NCI-H82 treated with DMSO at 0.1 percent for 48 hours (cell line): Measurements from ENCODE around the gene ZFP3.
"Not testable (repeated sequence)": the region's sequence is repeated elsewhere in the genome, so short reads cannot be mapped to it uniquely, and the experiment has no call there.

Experiments
- DNase-seq: peaks from one replicate; lab custom pipeline; 2025; ENCODE audit not compliant: unreplicated experiment; lab: John Stamatoyannopoulos, UW

ZFP3 gene

DNA sequence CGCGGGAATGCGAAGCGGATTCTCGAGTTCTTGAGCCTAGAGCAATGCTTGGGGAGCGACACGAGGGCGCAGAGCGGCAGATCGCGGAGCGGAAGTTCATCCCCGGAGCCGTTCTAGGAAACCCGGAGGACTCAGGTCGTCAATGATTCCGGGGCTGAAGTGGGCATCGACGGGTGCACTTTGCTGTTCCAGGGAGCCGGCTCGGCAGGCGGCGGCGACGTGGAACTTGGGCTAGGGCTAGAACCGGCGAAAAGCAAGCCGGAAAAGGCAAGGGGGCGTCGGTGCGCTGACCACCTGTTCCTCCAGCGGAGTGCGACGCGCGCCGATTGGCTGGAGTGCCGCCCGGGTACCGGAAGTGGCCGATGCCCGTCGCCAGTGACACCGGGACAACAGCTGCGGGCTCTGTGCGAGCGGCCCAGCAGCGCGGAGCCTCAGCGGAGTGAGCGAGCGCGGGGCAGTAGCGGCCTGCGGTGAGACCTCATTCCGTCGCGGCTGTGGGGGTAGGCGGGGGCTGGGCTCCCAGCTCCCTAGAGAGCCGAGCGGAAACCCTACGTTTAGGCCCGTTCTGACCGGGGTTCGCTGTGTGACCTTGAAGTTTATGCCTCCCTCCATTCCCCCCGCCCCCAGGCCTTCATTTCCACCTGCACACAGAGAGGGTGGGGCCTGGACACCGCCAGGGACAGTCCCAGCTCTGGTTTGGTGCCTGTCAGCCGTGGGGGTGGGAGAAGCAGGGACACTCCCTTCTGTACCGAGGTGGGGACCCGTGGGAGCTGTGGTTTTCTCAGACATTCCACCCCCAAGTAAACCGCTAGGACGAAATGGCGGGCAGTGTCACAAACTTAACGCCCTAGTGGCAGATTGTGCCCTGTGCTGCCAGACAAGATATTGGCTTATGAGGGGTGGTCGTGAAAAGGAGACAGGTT, at the start of gene ZFP3:
Gene ZFP3, plus strand, starts transcription at position 362 of the 923 bp plus-strand sequence. CDS start 13,038 bp downstream, outside the sequence.
- DNase-seq: peak; percentile 77

- not testable (repeated sequence) for DNase-seq
These were observed 48.1 kb upstream of the ZFP3 start for GRCh38 chr17:5030168-5030567.

DNA sequence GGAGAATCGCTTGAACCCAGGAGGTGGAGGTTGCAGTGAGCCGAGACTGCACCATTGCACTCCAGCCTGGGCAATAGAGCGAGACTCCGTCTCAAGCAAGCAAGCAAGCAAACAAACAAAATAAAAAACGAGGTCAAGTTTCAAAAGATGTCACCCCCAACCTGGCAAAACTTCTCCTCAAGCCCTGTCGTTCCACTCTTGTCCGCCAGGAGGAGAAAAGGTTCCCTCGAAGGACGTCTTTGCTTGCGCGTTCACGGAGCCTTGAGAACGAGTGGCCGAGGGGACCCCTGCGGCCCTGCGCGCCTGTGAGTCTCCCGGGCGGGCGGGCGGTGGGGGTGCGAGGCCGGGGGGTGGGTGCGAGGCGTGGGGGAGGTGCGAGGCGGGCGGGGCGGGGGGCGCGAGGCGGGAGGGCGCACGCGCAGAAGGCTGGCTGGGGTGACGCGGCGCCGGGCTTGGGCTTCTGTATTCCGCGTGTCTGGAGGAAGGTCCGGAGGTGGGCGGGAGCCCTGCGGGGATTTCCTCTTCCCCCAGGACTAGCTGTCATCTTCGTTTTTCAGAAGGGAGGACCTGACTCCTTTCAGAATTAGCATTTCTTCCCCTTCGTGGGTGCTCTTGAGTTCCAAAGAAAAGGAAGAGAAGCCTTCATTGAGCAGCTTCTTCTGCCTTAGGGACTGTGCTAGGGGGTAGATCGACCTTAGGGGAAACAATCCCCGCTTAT, 46.7 kb upstream of the ZFP3 start:
- peak; percentile 68 for DNase-seq

GRCh38 chr17:5032865-5033264, 45.4 kb upstream of the ZFP3 start:
- DNase-seq: no peak

DNA sequence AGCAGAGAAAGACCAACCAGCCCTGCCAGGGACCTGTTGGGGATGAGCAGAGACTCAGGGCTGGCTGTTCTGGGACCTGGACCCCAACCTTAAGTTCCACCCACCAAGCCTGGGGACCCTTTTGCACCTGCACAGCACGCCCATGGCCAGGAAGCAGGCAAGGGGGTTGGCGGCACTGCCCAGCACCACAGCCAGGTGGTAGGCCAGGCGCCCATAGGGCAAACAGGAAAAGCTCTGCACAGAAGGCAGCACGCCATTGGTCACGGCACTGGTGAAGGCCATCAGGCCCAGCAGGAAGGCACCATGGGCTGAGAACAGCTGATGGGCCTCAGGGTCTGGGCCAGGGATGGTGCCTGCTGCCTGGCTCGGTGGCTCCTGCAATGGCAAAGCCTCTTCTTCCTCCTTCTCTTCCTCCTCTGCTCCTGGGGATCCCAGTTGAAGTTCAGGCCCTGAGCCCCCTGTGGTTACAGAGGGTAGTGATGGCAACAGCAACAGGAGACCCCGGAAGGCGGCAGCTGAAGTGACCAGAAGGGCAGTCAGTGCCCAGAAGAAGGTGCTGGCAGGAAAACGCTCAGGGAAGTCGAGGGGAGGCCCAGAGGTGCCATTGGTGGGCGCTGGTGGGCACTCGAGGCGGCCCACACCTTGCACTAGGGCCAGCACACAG, 44.8 kb upstream of the ZFP3 start:
- DNase-seq: no peak

DNA sequence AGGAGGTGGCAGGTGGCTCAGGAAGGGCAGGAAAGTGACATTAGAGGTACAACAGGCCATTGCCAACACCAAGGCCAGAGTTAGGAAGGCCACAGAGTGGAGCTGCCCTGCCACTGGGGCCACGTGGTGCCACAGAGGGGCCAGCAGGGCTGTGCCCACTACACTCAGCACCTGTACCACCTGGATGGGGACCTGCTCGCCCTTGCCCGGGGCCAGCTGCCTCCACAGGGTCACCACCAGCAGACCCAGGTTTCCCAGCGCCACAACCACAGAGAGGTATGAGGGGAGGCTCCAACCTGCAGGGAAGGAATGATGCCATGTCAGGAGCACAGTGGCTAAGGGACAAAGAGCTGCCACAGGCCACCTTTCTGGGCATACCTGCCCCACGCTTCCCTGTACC, 44.2 kb upstream of the ZFP3 start:
- no peak for DNase-seq

- no peak for DNase-seq
These were observed 43.6 kb upstream of the ZFP3 start for GRCh38 chr17:5034651-5035050.

- no peak for DNase-seq
These were observed 43.0 kb upstream of the ZFP3 start, which contains the start of gene SLC52A1 for GRCh38 chr17:5035315-5035714. TSS of gene SLC52A1 (minus strand) at chr17:5035426. CDS start at chr17:5034606, 820 bp downstream.

DNA sequence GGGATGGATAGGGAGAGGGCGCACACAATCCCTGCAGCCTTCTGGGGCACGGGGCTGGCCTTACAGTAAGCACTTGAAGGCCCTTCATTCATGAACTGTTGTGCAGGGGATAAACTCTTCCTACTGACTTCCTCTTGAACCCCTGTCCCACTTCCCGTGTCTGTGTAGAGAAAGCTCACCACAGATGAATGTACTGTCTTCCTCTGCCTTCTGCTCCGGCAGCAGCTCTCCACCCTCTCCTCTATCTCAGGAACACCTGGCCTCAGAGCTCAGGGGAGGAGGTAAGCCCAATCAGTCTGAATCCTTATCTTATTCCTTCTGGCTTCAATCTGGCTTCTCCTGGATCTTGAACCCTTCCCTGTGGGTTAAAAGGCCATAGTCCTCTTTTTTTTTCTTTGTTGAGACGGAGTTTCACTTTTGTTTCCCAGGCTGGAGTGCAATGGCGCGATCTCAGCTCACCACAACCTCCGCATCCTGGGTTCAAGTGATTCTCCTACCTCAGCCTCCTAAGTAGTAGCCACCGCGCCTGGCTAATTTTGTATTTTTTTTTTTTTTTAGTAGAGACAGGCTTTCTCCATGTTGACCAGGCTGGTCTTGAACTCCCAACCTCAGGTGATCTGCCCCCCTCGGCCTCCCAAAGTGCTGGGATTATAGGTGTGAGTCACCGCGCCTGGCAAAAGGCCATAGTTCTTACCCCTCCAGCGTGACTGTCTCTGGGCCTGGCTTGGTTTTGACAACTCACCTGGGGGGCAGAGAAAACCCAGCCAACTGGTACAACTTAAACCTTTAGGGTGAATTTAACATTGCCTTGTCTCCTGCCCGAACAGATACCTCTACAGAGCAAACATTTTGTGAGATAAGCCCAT, 35.9 kb upstream of the ZFP3 start:
- no peak for DNase-seq

GRCh38 chr17:5043524-5043923, 34.7 kb upstream of the ZFP3 start:
- DNase-seq: no peak

GRCh38 chr17:5044630-5045029, 33.6 kb upstream of the ZFP3 start:
- DNase-seq: no peak

DNA sequence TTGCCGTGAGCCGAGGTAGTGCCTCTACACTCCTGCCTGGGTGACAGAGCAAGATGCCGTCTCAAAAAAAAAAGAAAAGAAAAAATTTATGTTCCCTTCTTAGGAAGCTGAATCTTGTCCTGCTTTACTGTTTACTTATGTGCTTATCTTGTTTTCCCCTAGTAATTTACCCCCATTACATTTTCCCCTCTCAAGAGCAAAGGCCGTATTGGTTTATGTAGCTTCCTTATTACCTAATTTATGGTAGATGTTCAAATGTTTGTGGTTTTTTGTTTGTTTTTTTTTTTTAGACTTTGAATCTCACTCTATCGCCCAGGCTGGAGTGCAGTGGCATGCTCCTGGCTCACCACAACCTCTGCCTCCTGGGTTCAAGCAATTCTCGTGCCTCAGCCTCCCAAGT, 32.8 kb upstream of the ZFP3 start:
- DNase-seq: no peak

- no peak for DNase-seq
These were observed 30.8 kb upstream of the ZFP3 start for GRCh38 chr17:5047446-5047845.

GRCh38 chr17:5049314-5049841, 28.9 kb upstream of the ZFP3 start:
- DNase-seq: no peak

- DNase-seq: no peak
These were observed 28.0 kb upstream of the ZFP3 start for GRCh38 chr17:5050278-5050677.

GRCh38 chr17:5055543-5055942, 22.7 kb upstream of the ZFP3 start:
- DNase-seq: peak; percentile 60

DNA sequence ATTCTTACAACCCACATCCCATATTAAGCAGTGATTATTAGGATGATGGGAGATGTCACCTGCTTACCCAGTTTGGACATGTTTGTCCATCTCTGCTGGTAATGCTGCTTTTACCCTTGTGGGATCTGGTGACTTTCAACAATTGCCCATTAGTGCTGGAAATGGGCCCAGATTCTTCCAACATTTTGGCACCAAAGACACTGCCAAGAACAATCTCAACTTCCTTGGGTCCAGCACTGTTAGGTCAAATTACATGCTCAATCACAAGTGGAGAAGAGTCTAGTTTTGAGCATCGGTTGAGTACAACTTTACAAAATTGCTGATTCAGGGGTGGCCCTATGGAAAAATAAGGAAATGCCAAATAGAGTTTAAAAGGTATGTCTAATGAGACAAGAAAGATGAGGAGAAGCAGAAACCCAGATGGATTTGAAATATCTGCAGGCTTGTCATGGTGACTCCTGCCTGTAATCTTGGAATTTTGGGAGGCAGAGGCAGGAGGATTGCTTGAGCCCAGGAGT, 13.0 kb upstream of the ZFP3 start:
- no peak for DNase-seq

DNA sequence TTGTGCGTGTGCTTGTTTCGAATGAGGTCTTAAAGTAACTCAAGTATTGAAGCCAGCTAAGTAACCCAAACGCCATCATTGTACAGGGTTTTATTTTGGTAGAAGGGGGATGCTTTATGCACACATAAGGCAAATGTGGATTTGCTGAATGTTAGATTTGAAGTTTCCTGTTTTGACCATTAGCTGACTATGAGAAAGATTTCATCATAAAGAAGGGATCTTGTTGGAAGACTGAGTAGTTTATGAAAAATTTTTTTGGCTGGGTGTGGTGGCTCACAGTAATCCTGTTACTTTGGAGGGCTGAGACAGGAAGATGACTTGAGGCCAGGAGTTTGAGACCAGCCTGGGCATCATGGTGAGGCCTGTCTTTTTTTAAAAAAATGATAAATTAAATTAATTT, 10.0 kb upstream of the ZFP3 start:
- no peak for DNase-seq

GRCh38 chr17:5069724-5070123, 8.5 kb upstream of the ZFP3 start:
- no peak for DNase-seq

- not testable (repeated sequence) for DNase-seq
These were observed 2.8 kb upstream of the ZFP3 start for GRCh38 chr17:5075472-5075871.
